Stimulated activated CD8-positive, alpha-beta memory T cell treated with anti-CD3 and anti-CD28 coated beads, Interleukin-12 subunit alpha, Interleukin-12 subunit beta, amount 100 ng/mL, for 1 hour (primary cell): ENCODE results near the gene RPP21.
A peak's percentile ranks its signal among the peaks of the same experiment; 100 is the strongest.
"Not testable (repeated sequence)": the region's sequence is repeated elsewhere in the genome, so short reads cannot be mapped to it uniquely, and the experiment has no call there.

Experiments used
- DNase-seq: peaks from one replicate; pipeline ENCODE4 v3.0.0-alpha.2; 2020; ENCODE audit warnings: low read depth

The RPP21 gene

GRCh38 chr6:30329331-30329730, 15.6 kb upstream of the RPP21 start:
- DNase-seq: no peak

GRCh38 chr6:30331981-30332380, 13.0 kb upstream of the RPP21 start:
- no peak for DNase-seq

GRCh38 chr6:30334075-30334783, 10.7 kb upstream of the RPP21 start:
- DNase-seq: no peak

- DNase-seq: no peak
These were observed 4.3 kb upstream of the RPP21 start for GRCh38 chr6:30340589-30341054.

- DNase-seq: no peak
These were observed 3.7 kb upstream of the RPP21 start for GRCh38 chr6:30341218-30341617.

- no peak for DNase-seq
These were observed 3.2 kb upstream of the RPP21 start for GRCh38 chr6:30341728-30342127.

- DNase-seq: no peak
These were observed 627 bp upstream of the RPP21 start for GRCh38 chr6:30344191-30344867.

GRCh38 chr6:30345852-30346251, 896 bp downstream of the RPP21 start:
- DNase-seq: no peak

GRCh38 chr6:30348957-30349356, 4.0 kb downstream of the RPP21 start:
- DNase-seq: no peak

- no peak for DNase-seq
These were observed 4.6 kb downstream of the RPP21 start for GRCh38 chr6:30349421-30350177.

- no peak for DNase-seq
These were observed 5.6 kb downstream of the RPP21 start for GRCh38 chr6:30350524-30350923.

- no peak for DNase-seq
These were observed 7.6 kb downstream of the RPP21 start for GRCh38 chr6:30352550-30352949.

- DNase-seq: no peak
These were observed 10.3 kb downstream of the RPP21 start for GRCh38 chr6:30355281-30355680.

- DNase-seq: no peak
These were observed 11.6 kb downstream of the RPP21 start for GRCh38 chr6:30356536-30356935.

- peak; percentile 23 for DNase-seq
These were observed 13.0 kb downstream of the RPP21 start for GRCh38 chr6:30357678-30358540.

- DNase-seq: no peak
These were observed 14.3 kb downstream of the RPP21 start for GRCh38 chr6:30359276-30359675.

- no peak for DNase-seq
These were observed 15.2 kb downstream of the RPP21 start for GRCh38 chr6:30360139-30360538.

GRCh38 chr6:30361661-30362060, 16.7 kb downstream of the RPP21 start:
- DNase-seq: no peak

GRCh38 chr6:30363459-30363858, 18.5 kb downstream of the RPP21 start:
- no peak for DNase-seq

GRCh38 chr6:30364591-30364990, 19.6 kb downstream of the RPP21 start:
- no peak for DNase-seq

GRCh38 chr6:30369280-30369679, 24.3 kb downstream of the RPP21 start:
- not testable (repeated sequence) for DNase-seq
